ENCODE data around the gene CTNNBIP1. TPM values are rescaled to one million over a fixed set of nuclear protein-coding genes. Genes with fewer than 3 reads are reported as not detected.

CTNNBIP1 gene
- total and polyA plus RNA-seq, 2 donors (not counting 3 experiments of a cell fraction or from before 2014, with no cell fraction given): 26.6 to 31.7 TPM

DNA sequence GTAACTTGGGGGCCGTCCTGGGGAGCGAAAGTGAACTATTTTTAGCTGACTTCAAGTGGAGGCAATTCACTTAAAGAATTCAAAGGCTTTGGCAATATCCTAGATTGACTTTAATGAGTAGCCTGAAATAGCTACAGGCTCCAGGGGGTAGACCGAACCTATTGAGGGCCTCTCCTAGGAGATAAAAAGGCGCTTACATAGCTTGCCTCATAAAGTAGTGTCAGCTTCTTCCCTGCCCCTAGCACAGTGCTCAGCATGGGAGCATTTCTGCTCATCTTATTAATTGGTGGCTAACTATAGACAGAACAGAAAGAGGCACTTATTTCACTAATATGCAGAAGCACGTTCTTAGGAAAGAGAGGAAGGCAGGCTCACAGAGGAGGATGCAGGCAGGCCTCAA is 12.3 kb upstream of the CTNNBIP1 start:
- no peak overlapping the region for H3K9ac ChIP-seq (replicated peaks; ENCODE audit: extremely low read depth, insufficient read depth, low read length)
- dilution Hi-C loops (cut with MboI; ENCODE audit: extremely low pct_ligation_motif_present, low sequenced_read_pairs) (no loop called here), intact Hi-C loops (cut with micrococcal nuclease) (no loop called here)
- no peaks in the 10 kb centered on the region for H3K9me1 ChIP-seq (replicated peaks; ENCODE audit: control insufficient read depth, extremely low read depth, insufficient read depth, low read length)
- H4K20me1 ChIP-seq (replicated peaks; ENCODE audit: control insufficient read depth, extremely low read depth, insufficient read depth, low read length): no peaks in the 10 kb centered on the region
- no peak overlapping the region for H3K27ac ChIP-seq (ENCODE audit: insufficient read depth, low read depth, low read length)
- DNase-seq (ENCODE audit: low read depth, low spot score): no peak
- POLR2A ChIA-PET: no interaction called here
- no peak for TF ChIP-seq POLR2AphosphoS5 (IDR thresholded peaks at IDR 0.05; ENCODE audit: insufficient read depth, low read depth, low read length)
- TF ChIP-seq, protein P1, sequence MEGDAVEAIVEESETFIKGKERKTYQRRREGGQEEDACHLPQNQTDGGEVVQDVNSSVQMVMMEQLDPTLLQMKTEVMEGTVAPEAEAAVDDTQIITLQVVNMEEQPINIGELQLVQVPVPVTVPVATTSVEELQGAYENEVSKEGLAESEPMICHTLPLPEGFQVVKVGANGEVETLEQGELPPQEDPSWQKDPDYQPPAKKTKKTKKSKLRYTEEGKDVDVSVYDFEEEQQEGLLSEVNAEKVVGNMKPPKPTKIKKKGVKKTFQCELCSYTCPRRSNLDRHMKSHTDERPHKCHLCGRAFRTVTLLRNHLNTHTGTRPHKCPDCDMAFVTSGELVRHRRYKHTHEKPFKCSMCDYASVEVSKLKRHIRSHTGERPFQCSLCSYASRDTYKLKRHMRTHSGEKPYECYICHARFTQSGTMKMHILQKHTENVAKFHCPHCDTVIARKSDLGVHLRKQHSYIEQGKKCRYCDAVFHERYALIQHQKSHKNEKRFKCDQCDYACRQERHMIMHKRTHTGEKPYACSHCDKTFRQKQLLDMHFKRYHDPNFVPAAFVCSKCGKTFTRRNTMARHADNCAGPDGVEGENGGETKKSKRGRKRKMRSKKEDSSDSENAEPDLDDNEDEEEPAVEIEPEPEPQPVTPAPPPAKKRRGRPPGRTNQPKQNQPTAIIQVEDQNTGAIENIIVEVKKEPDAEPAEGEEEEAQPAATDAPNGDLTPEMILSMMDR (IDR thresholded peaks at IDR 0.05; ENCODE audit: extremely low read depth in 1 of 2, insufficient read depth in 1 of 2, low read depth in 1 of 2, low read length in 2 of 2): no peak
- no peak for TF ChIP-seq MYC (IDR thresholded peaks at IDR 0.05; ENCODE audit: low read depth, low read length)
- TF ChIP-seq GATA2 (IDR thresholded peaks at IDR 0.05; ENCODE audit: insufficient read depth, insufficient read length, low read depth, low read length): no peak
- no peak for TF ChIP-seq FOS (IDR thresholded peaks at IDR 0.05; ENCODE audit: borderline replicate concordance, insufficient read depth, low read length)
- no peak for TF ChIP-seq EZH2 (IDR thresholded peaks at IDR 0.05; ENCODE audit: borderline replicate concordance, low read depth, low read length, severe bottlenecking)
- no TSS peak for BruUV-seq (replicated peaks)
- no peak overlapping the region for H3K4me2 ChIP-seq (ENCODE audit: insufficient read depth, low read length)
- no peaks in the 10 kb centered on the region for H3K4me1 ChIP-seq (ENCODE audit: control insufficient read depth, extremely low read depth, insufficient read depth, low read length)
- H3K4me3 ChIP-seq (replicated peaks in 1 of 3; ENCODE audit: insufficient read depth in 1 of 3, low read depth in 1 of 3, low read length in 3 of 3): no peak overlapping the region
- H3K9me3 ChIP-seq (replicated peaks; ENCODE audit: control insufficient read depth, insufficient read depth, low read length): no peaks in the 10 kb centered on the region
- CTCF ChIA-PET: interaction anchor here (1.0 kb wide), 1 partner anchor 9 kb away, joined by 3 read pairs; no protein-coding TSS in a partner anchor
- H3K36me3 ChIP-seq (ENCODE audit: control insufficient read depth in 2 of 2, extremely low read depth in 1 of 2, insufficient read depth in 2 of 2, low read length in 2 of 2): no peaks in the 10 kb centered on the region
- peaks cover 0 to 7% of the 10 kb centered on the region in 2 experiments for H3K27me3 ChIP-seq (ENCODE audit: control insufficient read depth in 2 of 2, insufficient read depth in 2 of 2, low read length in 2 of 2)
- no peak for FAIRE-seq
- no peak overlapping the region for H2AFZ ChIP-seq (ENCODE audit: low read depth, low read length)
- H3K79me2 ChIP-seq (ENCODE audit: control insufficient read depth, insufficient read depth, low read length): no peaks in the 10 kb centered on the region
